Mesenchymal stem cell (in vitro differentiated cells and primary cell): ENCODE results near the gene WSB2.

Source experiments
- DNase-seq: peaks from one replicate; pipeline ENCODE4 v3.0.0-alpha.2; 2013
- H2AFZ ChIP-seq: one replicate; pipeline ENCODE4 v1.6.1; 2013; ENCODE audit warnings: low read depth, mild to moderate bottlenecking, control low read depth, inconsistent platforms, low read length, moderate library complexity
- H2AK5ac ChIP-seq: 2 replicates; pipeline ENCODE4 v1.6.1; 2013; ENCODE audit warnings: low read length, moderate library complexity, mild to moderate bottlenecking, inconsistent platforms; ENCODE audit not compliant: severe bottlenecking
- H2BK120ac ChIP-seq: one replicate; pipeline ENCODE4 v1.6.1; 2013; ENCODE audit warnings: low read depth, mild to moderate bottlenecking, inconsistent platforms, low read length, moderate library complexity
- H2BK12ac ChIP-seq, 2 experiments: one replicate each; pipeline ENCODE4 v1.6.1; 2013; ENCODE audit warnings: inconsistent platforms in 2 of 2, low read length in 2 of 2, mild to moderate bottlenecking in 2 of 2, moderate library complexity in 2 of 2, control low read depth in 1 of 2
- H2BK15ac ChIP-seq: one replicate; pipeline ENCODE4 v1.6.1; 2013; ENCODE audit warnings: mild to moderate bottlenecking, low read depth, inconsistent platforms; ENCODE audit not compliant: poor library complexity, severe bottlenecking
- H2BK5ac ChIP-seq: 2 replicates; pipeline ENCODE4 v1.6.1; 2013; ENCODE audit warnings: low read depth, mild to moderate bottlenecking, low read length, control low read depth, inconsistent platforms; ENCODE audit not compliant: poor library complexity, severe bottlenecking
- H3K14ac ChIP-seq, 2 experiments: one replicate each; pipeline ENCODE4 v1.6.1; 2013; ENCODE audit warnings: inconsistent platforms in 2 of 2, low read length in 2 of 2, control low read depth in 1 of 2, mild to moderate bottlenecking in 1 of 2, moderate library complexity in 1 of 2
- H3K18ac ChIP-seq, 2 experiments: one replicate each; pipeline ENCODE4 v1.6.1; 2013; ENCODE audit warnings: inconsistent platforms in 2 of 2, low read length in 2 of 2, control low read depth in 1 of 2, low read depth in 1 of 2, mild to moderate bottlenecking in 1 of 2
- H3K23ac ChIP-seq, 2 experiments: one replicate each; pipeline ENCODE4 v1.6.1; 2013; ENCODE audit warnings: inconsistent platforms in 2 of 2, low read length in 2 of 2, mild to moderate bottlenecking in 2 of 2, moderate library complexity in 2 of 2, control low read depth in 1 of 2
- H3K27ac ChIP-seq: 2 replicates; pipeline ENCODE4 v1.5.1; 2013; ENCODE audit warnings: mild to moderate bottlenecking, moderate library complexity, low read length, control low read depth, inconsistent platforms; ENCODE audit not compliant: poor library complexity, severe bottlenecking
- H3K27me3 ChIP-seq, 2 experiments: 2 replicates each; pipeline versions ENCODE4 v1.6.1 to v1.7.0; 2013; ENCODE audit warnings: low read length in 2 of 2, mild to moderate bottlenecking in 2 of 2, moderate library complexity in 2 of 2, control low read depth in 1 of 2, inconsistent platforms in 1 of 2; ENCODE audit not compliant: control insufficient read depth in 1 of 2, insufficient read depth in 1 of 2
- H3K36me3 ChIP-seq, 2 experiments: 2 replicates each; pipeline versions ENCODE4 v1.6.1 to v1.7.0; 2013; ENCODE audit warnings: low read length in 2 of 2, control low read depth in 1 of 2, inconsistent platforms in 1 of 2, low read depth in 1 of 2, mild to moderate bottlenecking in 1 of 2; ENCODE audit not compliant: insufficient read depth in 2 of 2, control insufficient read depth in 1 of 2
- H3K4ac ChIP-seq, 2 experiments: one replicate each; pipeline ENCODE4 v1.6.1; 2013; ENCODE audit warnings: inconsistent platforms in 2 of 2, low read length in 2 of 2, mild to moderate bottlenecking in 2 of 2, moderate library complexity in 2 of 2, control low read depth in 1 of 2, low read depth in 1 of 2
- H3K4me1 ChIP-seq: 2 replicates; pipeline ENCODE4 v1.6.1; 2013; ENCODE audit warnings: low read depth, low read length, control low read depth; ENCODE audit not compliant: control insufficient read depth, insufficient read depth
- H3K4me2 ChIP-seq: 2 replicates; pipeline ENCODE4 v1.6.1; 2013; ENCODE audit warnings: low read length, mild to moderate bottlenecking, inconsistent platforms; ENCODE audit not compliant: poor library complexity, severe bottlenecking
- H3K4me3 ChIP-seq, 2 experiments: 2 replicates each; pipeline versions ENCODE4 v1.5.1 to v1.7.0; 2013; ENCODE audit warnings: low read length in 2 of 2, mild to moderate bottlenecking in 2 of 2, control low read depth in 1 of 2, low read depth in 1 of 2; ENCODE audit not compliant: insufficient read depth in 1 of 2
- H3K79me1 ChIP-seq: replicated peaks from 2 replicates; pipeline ENCODE4 v1.6.1; 2013; ENCODE audit warnings: mild to moderate bottlenecking, control low read depth, low read length, inconsistent platforms; ENCODE audit not compliant: poor library complexity, severe bottlenecking
- H3K9ac ChIP-seq: 2 replicates; pipeline ENCODE4 v1.7.0; 2013; ENCODE audit warnings: mild to moderate bottlenecking, low read length, moderate library complexity
- H3K9me3 ChIP-seq: 2 replicates; pipeline ENCODE4 v1.7.0; 2013; ENCODE audit warnings: mild to moderate bottlenecking, low read length; ENCODE audit not compliant: control insufficient read depth
- H4K8ac ChIP-seq: one replicate; pipeline ENCODE4 v1.6.1; 2013; ENCODE audit warnings: inconsistent platforms, mild to moderate bottlenecking, low read length, moderate library complexity
- H4K91ac ChIP-seq: one replicate; pipeline ENCODE4 v1.6.1; 2013; ENCODE audit warnings: mild to moderate bottlenecking, low read length, inconsistent platforms
- WGBS: methylation state at CpG from one replicate; pipeline ENCODE4 v1.1.7; 2013; ENCODE audit warnings: mixed read lengths; 5-methylcytosine and 5-hydroxymethylcytosine counted together

The WSB2 gene

GRCh38 chr12:118070650-118071049, 9.7 kb upstream of the WSB2 start:
- Histone ChIP-seq H3K4me1 (peaks cover 4% of the 10 kb centered on the region), H3K79me1 (no peaks in the 10 kb centered on the region), H2AK5ac (no peak overlapping the region), H3K23ac (no peak overlapping the region), H2AFZ (no peak overlapping the region), H4K91ac (no peak overlapping the region), H2BK12ac (no peak overlapping the region), H2BK5ac (no peak overlapping the region), H3K4ac (no peak overlapping the region), H3K4me2 (no peak overlapping the region), H4K8ac (no peak overlapping the region), H3K36me3 (peaks cover 3 to 10% of the 10 kb centered on the region in 2 experiments), H3K9me3 (no peaks in the 10 kb centered on the region), H2BK120ac (no peak overlapping the region), H3K27ac (no peak overlapping the region), H3K4me3 (no peak overlapping the region), H3K9ac (no peak overlapping the region), H3K18ac (no peak overlapping the region), H3K14ac (no peak overlapping the region), H3K27me3 (no peaks in the 10 kb centered on the region), H2BK15ac (no peak overlapping the region)
- whole genome bisulfite sequencing = 100% methylated on average over 2 of the region's 3 CpGs
- no peak for DNase-seq

DNA sequence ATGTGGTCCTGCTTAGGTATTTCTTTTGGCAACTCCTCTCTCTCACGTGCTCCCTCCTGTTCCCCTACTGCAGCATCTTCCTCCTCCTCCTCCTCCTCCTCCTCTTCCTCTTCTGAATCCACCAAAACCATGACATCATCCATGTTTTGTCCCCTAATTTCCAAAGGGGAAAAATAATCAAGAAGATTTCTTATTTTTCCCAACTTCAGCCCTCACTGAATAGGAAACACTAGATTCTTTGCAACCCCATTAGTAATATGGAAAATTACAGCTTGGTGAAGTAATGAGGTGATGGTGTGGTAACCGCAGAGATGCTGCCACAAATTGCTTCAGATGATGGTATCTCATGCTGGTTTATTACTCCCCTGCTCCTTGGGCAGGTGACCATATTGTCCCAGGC, 7.5 kb upstream of the WSB2 start:
- no peak overlapping the region for H4K8ac ChIP-seq
- H2BK12ac ChIP-seq = no peak overlapping the region
- no peak overlapping the region for H3K4ac ChIP-seq
- no peak overlapping the region for H2BK15ac ChIP-seq
- H3K9ac ChIP-seq = no peak overlapping the region
- no peak overlapping the region for H3K4me3 ChIP-seq
- no peaks in the 10 kb centered on the region for H3K27me3 ChIP-seq
- no peak overlapping the region for H3K14ac ChIP-seq
- DNase-seq = no peak
- no peaks in the 10 kb centered on the region for H3K79me1 ChIP-seq
- H4K91ac ChIP-seq = no peak overlapping the region
- H2AFZ ChIP-seq = no peak overlapping the region
- 91% methylated on average over 2 of the region's 2 CpGs for WGBS
- no peak overlapping the region for H2AK5ac ChIP-seq
- H2BK5ac ChIP-seq = no peak overlapping the region
- no peaks in the 10 kb centered on the region for H3K9me3 ChIP-seq
- H3K4me2 ChIP-seq = no peak overlapping the region
- H3K4me1 ChIP-seq = peaks cover under 1% of the 10 kb centered on the region
- H3K23ac ChIP-seq = no peak overlapping the region
- no peak overlapping the region for H3K18ac ChIP-seq
- no peak overlapping the region for H2BK120ac ChIP-seq
- peaks cover 3 to 7% of the 10 kb centered on the region in 2 experiments for H3K36me3 ChIP-seq
- no peak overlapping the region for H3K27ac ChIP-seq

DNA sequence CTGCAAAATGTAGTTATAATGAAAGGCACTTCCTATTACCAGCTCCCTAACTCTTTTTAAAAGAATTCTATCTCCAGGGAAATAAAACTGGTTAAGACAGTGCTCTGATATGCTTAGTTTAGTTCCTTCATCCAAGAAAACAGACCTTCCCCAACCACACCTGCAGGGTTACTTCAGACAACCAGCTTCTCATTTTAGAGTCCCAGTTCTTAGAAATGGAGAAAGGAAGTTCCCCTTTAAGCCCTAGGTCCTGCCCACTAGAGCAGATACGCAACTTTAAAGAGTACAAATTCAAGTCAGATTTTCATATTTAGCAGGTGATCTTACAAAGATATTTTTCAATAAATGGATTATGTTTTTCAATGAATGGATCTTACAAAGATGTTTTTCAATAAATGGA, 4.4 kb upstream of the WSB2 start:
- H2AFZ ChIP-seq = no peak overlapping the region
- H3K4ac ChIP-seq = no peak overlapping the region
- H3K4me1 ChIP-seq = peaks cover 4% of the 10 kb centered on the region
- H3K27ac ChIP-seq = no peak overlapping the region
- H3K79me1 ChIP-seq = peaks cover 1% of the 10 kb centered on the region
- no peak overlapping the region for H2BK120ac ChIP-seq
- no peak overlapping the region for H4K8ac ChIP-seq
- no peak overlapping the region for H3K4me2 ChIP-seq
- H2BK15ac ChIP-seq = no peak overlapping the region
- no peaks in the 10 kb centered on the region for H3K9me3 ChIP-seq
- H3K14ac ChIP-seq = no peak overlapping the region
- WGBS = no CpG with 5 or more reads among the region's 1 CpG
- no peak overlapping the region for H3K18ac ChIP-seq
- H4K91ac ChIP-seq = no peak overlapping the region
- H3K23ac ChIP-seq = no peak overlapping the region
- H3K36me3 ChIP-seq = peaks cover 3% of the 10 kb centered on the region in 2 experiments
- no peak for DNase-seq
- no peak overlapping the region for H3K9ac ChIP-seq
- no peak overlapping the region for H2BK5ac ChIP-seq
- H3K4me3 ChIP-seq = no peak overlapping the region
- no peaks in the 10 kb centered on the region for H3K27me3 ChIP-seq
- H2BK12ac ChIP-seq = no peak overlapping the region
- H2AK5ac ChIP-seq = no peak overlapping the region

DNA sequence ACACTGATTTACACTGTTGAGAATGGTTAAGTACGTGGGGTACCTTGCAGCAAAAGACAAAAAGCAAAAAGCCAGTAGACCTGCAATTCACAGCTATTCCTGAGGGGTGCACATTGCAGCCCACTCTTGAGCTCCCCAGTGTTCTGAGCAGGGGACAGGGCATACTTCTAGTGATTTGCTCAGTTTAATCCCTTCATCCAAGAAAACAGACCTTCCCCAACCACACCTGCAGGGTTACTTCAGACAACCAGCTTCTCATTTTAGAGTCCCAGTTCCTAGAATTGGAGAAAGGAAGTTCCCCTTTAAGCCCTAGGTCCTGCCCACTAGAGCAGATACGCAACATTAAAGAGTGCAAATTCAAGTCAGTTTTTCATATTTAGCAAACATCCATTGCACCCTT, 3.6 kb upstream of the WSB2 start:
- no peak overlapping the region for H3K27ac ChIP-seq
- H2BK15ac ChIP-seq = no peak overlapping the region
- H3K9ac ChIP-seq = no peak overlapping the region
- no peak overlapping the region for H3K4me2 ChIP-seq
- H2AK5ac ChIP-seq = no peak overlapping the region
- H2BK120ac ChIP-seq = no peak overlapping the region
- H2AFZ ChIP-seq = no peak overlapping the region
- no peak overlapping the region for H2BK5ac ChIP-seq
- H3K14ac ChIP-seq = no peak overlapping the region
- no peaks in the 10 kb centered on the region for H3K27me3 ChIP-seq
- no peak overlapping the region for H2BK12ac ChIP-seq
- no peak overlapping the region for H3K4me3 ChIP-seq
- no peak overlapping the region for H4K8ac ChIP-seq
- no peak overlapping the region for H3K23ac ChIP-seq
- no peak overlapping the region for H4K91ac ChIP-seq
- 83% methylated on average over 2 of the region's 2 CpGs for WGBS
- no peak overlapping the region for H3K4ac ChIP-seq
- H3K4me1 ChIP-seq = peaks cover 4% of the 10 kb centered on the region
- H3K36me3 ChIP-seq = peaks cover under 1 to 3% of the 10 kb centered on the region in 2 experiments
- H3K79me1 ChIP-seq = peaks cover 1% of the 10 kb centered on the region
- peak; percentile 24 for DNase-seq
- no peaks in the 10 kb centered on the region for H3K9me3 ChIP-seq
- no peak overlapping the region for H3K18ac ChIP-seq
